GM23248 (cell line): ENCODE results near the gene SIDT2. TPM values are rescaled to one million over a fixed set of nuclear protein-coding genes. Genes with fewer than 3 reads are reported as not detected.
"Not testable (repeated sequence)": the region's sequence is repeated elsewhere in the genome, so short reads cannot be mapped to it uniquely, and the experiment has no call there.

Experiments
- DNase-seq: peaks from one replicate; pipeline ENCODE4 v3.0.0-alpha.2; 2015
- H2AFZ ChIP-seq: fragments of 200-600 bp; sonication (generic); 2 replicates; pipeline ENCODE4 v1.6.1; 2016; ENCODE audit warnings: antibody characterized with exemption
- H3F3A ChIP-seq: fragments of 200-600 bp; sonication (generic); 2 replicates; pipeline ENCODE4 v1.6.1; 2016; ENCODE audit warnings: mild to moderate bottlenecking, antibody characterized with exemption, mixed run types; ENCODE audit not compliant: insufficient read depth
- H3K27ac ChIP-seq: fragments of 200-600 bp; sonication (generic); 2 replicates; pipeline ENCODE4 v1.5.1; 2016; ENCODE audit warnings: mild to moderate bottlenecking
- H3K27me3 ChIP-seq: fragments of 200-600 bp; sonication (generic); replicated peaks from 2 replicates; pipeline ENCODE4 v1.6.1; 2016; ENCODE audit warnings: mild to moderate bottlenecking; ENCODE audit not compliant: insufficient read depth
- H3K36me3 ChIP-seq: fragments of 200-600 bp; sonication (generic); 2 replicates; pipeline ENCODE4 v1.6.1; 2016; ENCODE audit warnings: low read depth, mild to moderate bottlenecking
- H3K4me1 ChIP-seq: fragments of 200-600 bp; sonication (generic); 2 replicates; pipeline ENCODE4 v1.6.1; 2016; ENCODE audit warnings: mild to moderate bottlenecking; ENCODE audit not compliant: insufficient read depth
- H3K4me2 ChIP-seq: fragments of 200-600 bp; sonication (generic); one replicate; pipeline ENCODE4 v1.6.1; 2016; ENCODE audit warnings: mild to moderate bottlenecking; ENCODE audit not compliant: unreplicated experiment
- H3K4me3 ChIP-seq: fragments of 200-600 bp; sonication (generic); 2 replicates; pipeline ENCODE4 v1.5.1; 2016; ENCODE audit warnings: mild to moderate bottlenecking
- H3K79me2 ChIP-seq: fragments of 200-600 bp; sonication (generic); 2 replicates; pipeline ENCODE4 v1.6.1; 2016; ENCODE audit warnings: mild to moderate bottlenecking; ENCODE audit not compliant: insufficient read depth
- H3K9ac ChIP-seq: fragments of 200-600 bp; sonication (generic); 2 replicates; pipeline ENCODE4 v1.6.1; 2016; ENCODE audit warnings: mild to moderate bottlenecking
- H3K9me2 ChIP-seq: fragments of 200-600 bp; sonication (generic); 2 replicates; pipeline ENCODE4 v1.6.1; 2016; ENCODE audit warnings: mixed run types, mild to moderate bottlenecking, moderate library complexity; ENCODE audit not compliant: insufficient read depth
- H3K9me3 ChIP-seq: fragments of 200-600 bp; sonication (generic); one replicate; pipeline ENCODE4 v1.6.1; 2017; ENCODE audit warnings: low read depth
- H4K20me1 ChIP-seq: fragments of 200-600 bp; sonication (generic); 2 replicates; pipeline ENCODE4 v1.6.0; 2016; ENCODE audit not compliant: insufficient read depth
- EZH2 ChIP-seq: fragments of 200-600 bp; sonication (generic); IDR thresholded peaks from 2 replicates; pipeline ENCODE4 v1.6.1; 2018; ENCODE audit warnings: antibody characterized with exemption, mild to moderate bottlenecking; ENCODE audit not compliant: insufficient read depth, poor library complexity, severe bottlenecking
- EZH2phosphoT487 ChIP-seq: fragments of 200-600 bp; sonication (generic); IDR thresholded peaks from 2 replicates; pipeline ENCODE4 v1.6.1; 2018; ENCODE audit warnings: antibody characterized with exemption, moderate library complexity, mild to moderate bottlenecking, low read depth; ENCODE audit not compliant: insufficient read depth
- WGBS, 2 experiments: methylation state at CpG; one replicate each; pipeline ENCODE4 v1.1.6; 2015 to 2017; ENCODE audit warnings: low lambda C conversion rate in 2 of 2, low coverage in 1 of 2; ENCODE audit errors: missing lambda C conversion rate in 2 of 2; 5-methylcytosine and 5-hydroxymethylcytosine counted together
- in situ Hi-C: fragments of 300-500 bp; cut with MboI; formaldehyde crosslinking; loops from 2 replicates; pipeline ENCODE4 v1.15.0; 2020
- polyA plus RNA-seq: library from polyadenylated mRNA; unstranded; fragments of >200 nt; fragmentation: Nextera tagmentation; extraction: Ambion mirVana; gene quantifications from 2 replicates; pipeline ENCODE4 v1.2.1, GENCODE V29; 2016
- total RNA-seq: library from RNA; depleted of rRNA; stranded (reverse); fragments of >200 nt; shearing (Covaris generic); gene quantifications from 2 replicates; pipeline ENCODE4 v1.2.3, GENCODE V29; 2014; rRNA removed

The SIDT2 gene
- total RNA-seq (15.7 TPM in 2 replicates), polyA plus RNA-seq (11.6 and 13.1 TPM in 2 replicates)

- Histone ChIP-seq H3K27me3 (no peaks in the 10 kb centered on the region), H4K20me1 (no peaks in the 10 kb centered on the region), H3K36me3 (no peaks in the 10 kb centered on the region), H3K9ac (peak within 1 kb of the TSS; percentile 86), H3K4me1 (peaks cover 20% of the 10 kb centered on the region), H3K4me2 (peak within 1 kb of the TSS; percentile 97), H3K27ac (peak within 1 kb of the TSS; percentile 63), H3K9me2 (no peaks in the 10 kb centered on the region), H3K9me3 (no peaks in the 10 kb centered on the region), H3K79me2 (peaks cover 21% of the 10 kb centered on the region), H3K4me3 (peak within 1 kb of the TSS; percentile 95), H2AFZ (peak within 1 kb of the TSS; percentile 77), H3F3A (peaks cover 15% of the 10 kb centered on the region; the same call in 1 of the 2 replicates)
- DNase-seq = peak; percentile 98
- WGBS, 2 experiments = 1% methylated on average over 43 to 51 of the region's 51 CpGs
- TF ChIP-seq EZH2 = no peak
- no peak for TF ChIP-seq EZH2phosphoT487
- in situ Hi-C loops = no loop called here
Observed at GRCh38 chr11:117178210-117179034, at the start of gene SIDT2. TSS of gene SIDT2 (plus strand) at chr11:117178743. CDS start at chr11:117179264, 521 bp downstream.

GRCh38 chr11:117130396-117130795 lies 48.1 kb upstream of the SIDT2 start:
- H2AFZ ChIP-seq, H3K4me1 ChIP-seq, H3K4me2 ChIP-seq, H3K9me2 ChIP-seq, H3K9ac ChIP-seq, DNase-seq, H3F3A ChIP-seq, H3K27me3 ChIP-seq, H3K4me3 ChIP-seq, H3K79me2 ChIP-seq, H4K20me1 ChIP-seq, H3K36me3 ChIP-seq, H3K9me3 ChIP-seq, in situ Hi-C loops, H3K27ac ChIP-seq: not testable (repeated sequence)
- 80 to 84% methylated on average over 5 to 7 of the region's 7 CpGs for WGBS, 2 experiments

GRCh38 chr11:117130879-117131278 lies 47.7 kb upstream of the SIDT2 start:
- no peaks in the 10 kb centered on the region for H4K20me1 ChIP-seq
- no peaks in the 10 kb centered on the region for H3K9me3 ChIP-seq
- no peaks in the 10 kb centered on the region for H3K36me3 ChIP-seq
- no peak overlapping the region for H3K27ac ChIP-seq
- H3K4me3 ChIP-seq = no peak overlapping the region
- no peak overlapping the region for H3K4me2 ChIP-seq
- H3K4me1 ChIP-seq = no peaks in the 10 kb centered on the region
- no peak overlapping the region for H2AFZ ChIP-seq
- H3K9me2 ChIP-seq = no peaks in the 10 kb centered on the region
- no peak overlapping the region for H3K9ac ChIP-seq
- no peaks in the 10 kb centered on the region for H3K79me2 ChIP-seq
- no peak for DNase-seq
- WGBS, 2 experiments = 92% methylated on average over 7 of the region's 7 CpGs
- in situ Hi-C loops = no loop called here
- H3F3A ChIP-seq = no peaks in the 10 kb centered on the region
- TF ChIP-seq EZH2 = no peak
- TF ChIP-seq EZH2phosphoT487 = no peak
- peaks cover 6% of the 10 kb centered on the region for H3K27me3 ChIP-seq

GRCh38 chr11:117134431-117134830 lies 44.1 kb upstream of the SIDT2 start:
- H4K20me1 ChIP-seq = no peaks in the 10 kb centered on the region
- no peak overlapping the region for H3K4me3 ChIP-seq
- no peaks in the 10 kb centered on the region for H3K36me3 ChIP-seq
- H2AFZ ChIP-seq = no peak overlapping the region
- no peak for DNase-seq
- H3F3A ChIP-seq = no peaks in the 10 kb centered on the region
- no peaks in the 10 kb centered on the region for H3K9me2 ChIP-seq
- in situ Hi-C loops = no loop called here
- no peak overlapping the region for H3K9ac ChIP-seq
- no peaks in the 10 kb centered on the region for H3K79me2 ChIP-seq
- no peak overlapping the region for H3K4me2 ChIP-seq
- H3K9me3 ChIP-seq = no peaks in the 10 kb centered on the region
- no peaks in the 10 kb centered on the region for H3K4me1 ChIP-seq
- no peak overlapping the region for H3K27ac ChIP-seq
- WGBS, 2 experiments = 44 to 52% methylated on average over 2 of the region's 3 CpGs
- TF ChIP-seq EZH2 = no peak
- no peak for TF ChIP-seq EZH2phosphoT487
- no peaks in the 10 kb centered on the region for H3K27me3 ChIP-seq

GRCh38 chr11:117134979-117135378 lies 43.6 kb upstream of the SIDT2 start:
- H3K27me3 ChIP-seq, H2AFZ ChIP-seq, H3K4me1 ChIP-seq, H3K4me3 ChIP-seq, H3K27ac ChIP-seq, H3K4me2 ChIP-seq, H4K20me1 ChIP-seq, H3K9me2 ChIP-seq, H3F3A ChIP-seq, H3K9me3 ChIP-seq, DNase-seq, in situ Hi-C loops, H3K79me2 ChIP-seq, H3K9ac ChIP-seq, H3K36me3 ChIP-seq: not testable (repeated sequence)
- WGBS, 2 experiments = 63 to 73% methylated on average over 1 of the region's 4 CpGs

GRCh38 chr11:117137223-117138086 lies 41.1 kb upstream of the SIDT2 start:
- in situ Hi-C loops = not testable (repeated sequence)

More at GRCh38 chr11:117137223-117138086, 41.1 kb upstream of the SIDT2 start:
- H3K4me2 ChIP-seq, H3K4me3 ChIP-seq, H3F3A ChIP-seq, DNase-seq, H3K4me1 ChIP-seq, H4K20me1 ChIP-seq, H3K9me2 ChIP-seq, H3K9me3 ChIP-seq, H3K79me2 ChIP-seq, H2AFZ ChIP-seq, H3K36me3 ChIP-seq, H3K27ac ChIP-seq, H3K27me3 ChIP-seq, H3K9ac ChIP-seq: not testable (repeated sequence)
- WGBS, 2 experiments = no CpG with 5 or more reads among the region's 15 CpGs
